NT2/D1 (cell line): ENCODE results near the gene FANCE.

Experiments used
- SUZ12 ChIP-seq: IDR thresholded peaks from 2 replicates; pipeline ENCODE4 v1.6.1; 2011; ENCODE audit not compliant: insufficient read length, insufficient read depth; ENCODE audit errors: extremely low read depth
- YY1 ChIP-seq: IDR thresholded peaks from 2 replicates; pipeline ENCODE4 v1.6.1; 2011; ENCODE audit not compliant: insufficient read length, insufficient read depth
- ZNF274 ChIP-seq: IDR thresholded peaks from 2 replicates; pipeline ENCODE4 v1.6.1; 2011; ENCODE audit warnings: mild to moderate bottlenecking, low read depth, low read length

DNA sequence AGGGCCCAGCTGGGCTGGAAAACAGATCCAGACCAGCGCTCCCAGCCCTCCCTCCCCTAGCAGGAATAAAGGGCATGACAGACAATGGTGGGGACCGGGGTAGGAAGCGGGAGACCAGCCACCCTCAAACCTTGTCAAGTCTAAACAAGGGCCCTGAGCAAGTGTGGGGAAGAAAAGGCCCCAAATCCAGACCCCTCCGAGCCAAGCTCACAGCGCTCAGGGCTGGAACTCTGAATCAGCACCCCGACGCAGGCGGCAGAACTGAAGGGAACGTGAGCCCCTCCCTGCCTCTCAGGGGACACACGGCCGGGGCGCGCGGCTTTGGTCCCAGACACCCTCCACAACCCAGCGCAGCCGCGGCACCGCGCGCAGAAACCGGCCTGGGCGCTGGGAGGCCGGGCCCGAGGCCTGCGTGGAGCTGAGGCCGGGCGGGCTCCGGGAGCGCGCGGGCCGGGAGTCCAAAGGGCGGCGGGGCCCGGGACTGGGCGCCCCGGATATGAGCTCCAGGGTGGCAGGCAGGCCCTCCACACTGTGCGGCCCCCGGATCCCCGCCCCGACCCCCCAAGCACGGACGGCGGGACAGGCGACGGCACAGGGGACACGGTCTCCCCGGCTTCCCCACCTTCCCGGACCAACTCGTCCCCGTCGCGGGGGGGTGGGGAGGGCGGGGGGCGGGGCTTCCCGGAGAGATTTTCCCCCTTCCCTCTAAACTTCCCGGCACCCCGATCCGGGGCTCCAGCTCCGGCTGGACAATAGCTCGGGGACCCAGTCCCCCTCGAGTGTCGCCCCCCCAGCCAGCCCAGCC lies 44.1 kb downstream of the FANCE start:
- TF ChIP-seq YY1 (no peak), SUZ12 (no peak), ZNF274 (no peak)
